Measurements from ENCODE around the gene TPST1.

DNA sequence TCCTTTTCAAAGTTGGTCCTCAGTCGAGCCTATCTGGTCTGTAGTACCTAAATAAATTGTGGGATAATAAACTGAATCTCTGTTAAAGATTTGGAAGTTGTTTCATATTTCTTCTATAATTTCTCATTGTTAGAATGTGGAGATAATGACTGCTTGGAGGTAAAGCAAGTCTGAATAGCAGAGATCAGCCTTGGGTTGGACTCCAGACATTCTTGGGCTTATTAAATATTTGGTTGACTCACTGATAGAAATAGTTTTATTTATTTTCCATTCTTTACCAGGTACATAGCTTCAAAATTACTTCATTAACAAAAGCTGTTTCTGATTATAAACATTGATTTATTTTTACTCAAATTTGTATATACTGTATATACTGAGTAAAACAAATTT lies 34.3 kb downstream of the TPST1 start:
- TF ChIP-seq YY1 (IDR thresholded peaks at IDR 0.05; ENCODE audit: insufficient read depth, insufficient read length): no peak
- no peak for TF ChIP-seq SUZ12 (IDR thresholded peaks at IDR 0.05; ENCODE audit: extremely low read depth, insufficient read depth, insufficient read length)
- TF ChIP-seq ZNF274 (IDR thresholded peaks at IDR 0.05; ENCODE audit: low read depth, low read length): no peak
